GM12891 (cell line): Measurements from ENCODE around the gene STYXL1.

Experiments
- PAX5 ChIP-seq: IDR thresholded peaks from 2 replicates; pipeline ENCODE4 v1.6.1; 2011; ENCODE audit warnings: low read length, moderate library complexity, mild to moderate bottlenecking; ENCODE audit not compliant: insufficient read depth, severe bottlenecking
- POLR2A ChIP-seq: IDR thresholded peaks from 2 replicates; pipeline ENCODE4 v1.6.1; 2011; ENCODE audit warnings: low read depth, low read length, control low read depth
- POLR2AphosphoS5 ChIP-seq: IDR thresholded peaks from 2 replicates; pipeline ENCODE4 v1.6.1; 2011; ENCODE audit warnings: low read depth, low read length, control low read depth
- POU2F2 ChIP-seq: IDR thresholded peaks from 2 replicates; pipeline ENCODE4 v1.6.1; 2011; ENCODE audit warnings: low read depth, mild to moderate bottlenecking, control low read depth, low read length, moderate library complexity
- SPI1 ChIP-seq: IDR thresholded peaks from 2 replicates; pipeline ENCODE4 v1.6.1; 2011; ENCODE audit warnings: low read depth, low read length, control low read depth
- TAF1 ChIP-seq: IDR thresholded peaks from 2 replicates; pipeline ENCODE4 v1.6.1; 2011; ENCODE audit warnings: low read depth, low read length, control low read depth

GRCh38 chr7:76057813-76058145 is 10.0 kb upstream of the STYXL1 start:
- 0 out of 2 replicates have a peak, but pooled peaks have one; percentile 28 for TF ChIP-seq POLR2A
- no peak for TF ChIP-seq PAX5
- TF ChIP-seq SPI1: no peak
- no peak for TF ChIP-seq TAF1
- no peak for TF ChIP-seq POLR2AphosphoS5
- no peak for TF ChIP-seq POU2F2
